Pancreas (tissue), 10 donors: ENCODE measurements around the gene MXI1. TPM values are rescaled to one million over a fixed set of nuclear protein-coding genes. Genes with fewer than 3 reads are reported as not detected.

Experiments used
- ATAC-seq, 4 donors: fragments of 200-7000 bp; cut with Tn5 transposase; one replicate each; pipeline versions ENCODE4 v1.8.0 to v1.9.1; 2020; ENCODE audit warnings: mild to moderate bottlenecking in 4 of 4, moderate library complexity in 4 of 4
- DNase-seq, 6 donors: peaks; one replicate each; pipeline ENCODE4 v3.0.0-alpha.2; 2020
- FAIRE-seq: peaks from 2 replicates; lab custom pipeline; 2012; peaks lifted over from hg19 to GRCh38; lab: Jason Lieb, UNC
- H3K27ac ChIP-seq, 4 donors: fragments of 200-600 bp; sonication (generic); 1 replicate in 3 of 4; 2 replicates in 1 of 4; pipeline versions ENCODE4 v1.5.0 to v1.8.0; 2020
- H3K27me3 ChIP-seq, 4 donors: fragments of 200-600 bp; one replicate each; pipeline ENCODE4 v1.8.0; 2021
- H3K36me3 ChIP-seq, 3 donors: fragments of 200-600 bp; sonication (generic) in 1 of 3; one replicate each; pipeline versions ENCODE4 v1.5.0 to v1.8.0; 2020 to 2021
- H3K4me1 ChIP-seq, 3 donors: fragments of 200-600 bp; one replicate each; pipeline ENCODE4 v1.8.0; 2021
- H3K4me3 ChIP-seq, 4 donors: fragments of 200-600 bp; sonication (generic) in 2 of 4; one replicate each; pipeline versions ENCODE4 v1.5.0 to v1.8.0; 2020 to 2021
- H3K9me3 ChIP-seq, 4 donors: fragments of 200-600 bp; one replicate each; pipeline ENCODE4 v1.8.0; 2021
- WGBS, 2 donors: extraction: QIAGEN DNeasy Blood & Tissue Kit; methylation state at CpG; one replicate each; pipeline ENCODE4 v1.1.7; 2013; 5-methylcytosine and 5-hydroxymethylcytosine counted together
- intact Hi-C, 3 donors: fragments of 100-400 bp; cut with DNase I; formaldehyde crosslinking; loops; one replicate each; pipeline versions ENCODE4 v1.11.1 to v1.14.2; 2022
- polyA plus RNA-seq, 2 donors: library from polyadenylated mRNA; stranded (reverse); fragments of 200-250 nt; gene quantifications; one replicate each; pipeline ENCODE4 v1.2.3, GENCODE V29; 2013
- total RNA-seq, 6 donors: library from RNA; stranded (reverse); fragmentation: NEBNext Ultra II Directional in 4 of 6; extraction: Animal tissue kit (Norgen Biotek cat#: 25700) in 4 of 6; gene quantifications; one replicate each; pipeline versions ENCODE4 v1.2.1 to v1.2.4, GENCODE V29; 2021 to 2023
- TF ChIP-seq, protein P1 (sequence below), 4 donors: fragments of 200-600 bp; sonication (generic) in 3 of 4; IDR thresholded peaks; one replicate each; pipeline versions ENCODE4 v1.5.0 to v1.8.0; 2021; ENCODE audit warnings: antibody characterized with exemption in 4 of 4
- donor health status: healthy with polysubstance abuse.
- donor health status: DM: no; HTN: no; CAD: no; lungs with moderate emphysema.
- donor health status: DM: no; HTN: no; CAD: no.
- donor health status: control.
- donor health status: control.
- donor health status: Bipolar disorder and iron deficiency.
- donor health status: DM: yes; HTN: yes; CAD: no.
- donor health status: DM: no; HTN: no; CAD: no.
- donor health status: DM: no; HTN: no; CAD: no.
- donor health status: DM: yes; HTN: yes; CAD: no.

Gene MXI1
- total and polyA plus RNA-seq, 8 donors: 8.2 to 30.5 (median 21.5) TPM

DNA sequence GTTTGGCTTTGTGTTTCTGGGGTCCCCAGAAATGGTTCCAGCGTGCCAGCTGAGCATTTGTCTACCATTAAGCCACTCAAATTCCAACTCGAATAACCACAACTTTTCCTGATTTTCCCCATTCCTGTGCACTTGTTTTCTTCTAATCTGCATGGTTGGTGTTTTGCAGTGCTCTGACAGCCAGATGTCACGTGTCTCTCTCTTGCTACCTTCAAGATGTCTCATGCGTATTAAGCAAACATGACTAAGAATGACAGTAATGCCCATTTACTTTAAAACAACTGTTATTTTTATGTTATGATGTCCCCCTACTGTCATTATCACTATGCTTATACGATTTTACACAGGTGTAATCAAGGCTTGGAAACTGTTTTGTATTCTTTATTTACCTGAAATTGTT, 35.2 kb upstream of the MXI1 start:
- WGBS, 2 donors: 69 to 75% methylated on average over 5 of the region's 5 CpGs
- TF ChIP-seq, protein P1, sequence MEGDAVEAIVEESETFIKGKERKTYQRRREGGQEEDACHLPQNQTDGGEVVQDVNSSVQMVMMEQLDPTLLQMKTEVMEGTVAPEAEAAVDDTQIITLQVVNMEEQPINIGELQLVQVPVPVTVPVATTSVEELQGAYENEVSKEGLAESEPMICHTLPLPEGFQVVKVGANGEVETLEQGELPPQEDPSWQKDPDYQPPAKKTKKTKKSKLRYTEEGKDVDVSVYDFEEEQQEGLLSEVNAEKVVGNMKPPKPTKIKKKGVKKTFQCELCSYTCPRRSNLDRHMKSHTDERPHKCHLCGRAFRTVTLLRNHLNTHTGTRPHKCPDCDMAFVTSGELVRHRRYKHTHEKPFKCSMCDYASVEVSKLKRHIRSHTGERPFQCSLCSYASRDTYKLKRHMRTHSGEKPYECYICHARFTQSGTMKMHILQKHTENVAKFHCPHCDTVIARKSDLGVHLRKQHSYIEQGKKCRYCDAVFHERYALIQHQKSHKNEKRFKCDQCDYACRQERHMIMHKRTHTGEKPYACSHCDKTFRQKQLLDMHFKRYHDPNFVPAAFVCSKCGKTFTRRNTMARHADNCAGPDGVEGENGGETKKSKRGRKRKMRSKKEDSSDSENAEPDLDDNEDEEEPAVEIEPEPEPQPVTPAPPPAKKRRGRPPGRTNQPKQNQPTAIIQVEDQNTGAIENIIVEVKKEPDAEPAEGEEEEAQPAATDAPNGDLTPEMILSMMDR (IDR thresholded peaks at IDR 0.05): no peak
- peaks cover 0 to 5% (median 0%) of the 10 kb centered on the region in 4 donors for H3K27me3 ChIP-seq
- DNase-seq: no peak
- H3K27ac ChIP-seq: no peak overlapping the region
- intact Hi-C loops: no loop called here
- no peak for ATAC-seq
- H3K36me3 ChIP-seq: no peaks in the 10 kb centered on the region
- FAIRE-seq: no peak
- H3K4me3 ChIP-seq: no peak overlapping the region
- no peaks in the 10 kb centered on the region for H3K9me3 ChIP-seq
- no peaks in the 10 kb centered on the region for H3K4me1 ChIP-seq

DNA sequence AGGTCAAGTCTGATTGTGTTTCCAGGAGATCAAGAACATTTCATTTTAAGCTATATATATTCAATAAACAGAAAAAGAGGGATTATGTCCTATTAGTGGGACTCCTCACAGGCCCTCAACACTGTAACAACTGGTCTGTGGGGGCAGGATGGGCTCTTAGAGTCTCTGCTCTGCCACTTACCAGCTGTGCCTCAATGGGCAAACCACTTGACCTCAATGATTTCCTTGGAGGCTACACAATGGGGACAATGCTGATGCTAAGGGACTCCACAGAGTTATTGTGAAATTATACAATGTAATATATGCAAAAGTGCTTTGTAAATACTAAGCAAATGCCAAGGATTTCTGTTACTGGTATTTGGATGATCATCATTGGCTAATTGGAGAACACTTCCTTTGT, 33.2 kb upstream of the MXI1 start:
- H3K27ac ChIP-seq: no peak overlapping the region
- intact Hi-C loops: no loop called here
- no peaks in the 10 kb centered on the region for H3K4me1 ChIP-seq
- DNase-seq: no peak
- no peaks in the 10 kb centered on the region for H3K27me3 ChIP-seq
- no peak for ATAC-seq
- TF ChIP-seq, protein P1 (IDR thresholded peaks at IDR 0.05): no peak
- H3K9me3 ChIP-seq: no peaks in the 10 kb centered on the region
- no peak overlapping the region for H3K4me3 ChIP-seq
- no peak for FAIRE-seq
- no peaks in the 10 kb centered on the region for H3K36me3 ChIP-seq

DNA sequence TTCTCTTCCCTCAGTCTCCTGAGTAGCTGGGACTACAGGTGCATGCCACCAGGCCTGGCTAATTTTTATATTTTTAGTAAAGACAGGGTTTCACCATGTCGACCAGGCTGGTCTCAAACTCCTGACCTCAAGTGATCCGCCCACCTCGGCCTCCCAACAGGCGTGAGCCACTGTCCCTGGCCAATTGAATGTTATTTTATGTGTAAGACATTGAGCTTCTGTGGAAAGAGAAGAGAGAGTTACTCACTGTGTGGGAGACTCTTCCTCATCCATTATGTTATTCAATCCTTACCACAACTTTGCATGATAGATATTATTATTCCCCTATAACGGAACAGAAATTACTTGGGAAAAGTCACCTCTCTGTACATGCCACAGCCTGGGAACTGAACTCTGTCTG, 32.6 kb upstream of the MXI1 start:
- FAIRE-seq: no peak
- TF ChIP-seq, protein P1 (IDR thresholded peaks at IDR 0.05): no peak
- no peak for ATAC-seq
- H3K27me3 ChIP-seq: no peaks in the 10 kb centered on the region
- no peaks in the 10 kb centered on the region for H3K4me1 ChIP-seq
- no peaks in the 10 kb centered on the region for H3K9me3 ChIP-seq
- no peaks in the 10 kb centered on the region for H3K36me3 ChIP-seq
- DNase-seq: no peak
- H3K4me3 ChIP-seq: no peak overlapping the region
- no peak overlapping the region for H3K27ac ChIP-seq
- intact Hi-C loops: no loop called here
- 90 to 96% methylated on average over 5 of the region's 5 CpGs for WGBS, 2 donors

DNA sequence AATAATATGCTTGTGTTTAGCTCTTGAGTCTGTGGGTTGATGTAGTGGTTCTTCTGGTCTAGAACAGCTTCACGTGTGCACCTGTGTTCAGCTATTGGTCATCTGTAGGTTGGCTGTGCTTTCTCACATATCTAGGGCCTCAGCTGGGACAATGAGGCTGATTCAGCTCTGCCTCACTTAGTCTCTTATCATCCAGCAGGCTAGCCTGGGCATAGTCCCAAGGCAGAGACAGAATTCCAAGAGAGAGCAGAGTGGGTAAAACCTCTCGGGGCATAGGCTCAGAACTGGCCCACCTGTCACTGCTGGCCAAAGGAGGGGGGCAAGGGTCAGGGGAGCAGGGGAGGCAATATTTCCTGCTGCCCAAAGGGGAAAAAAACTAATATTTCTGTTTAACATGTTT, 32.0 kb upstream of the MXI1 start:
- ATAC-seq: peak in 2 of 4 donors; percentile 19 to 74
- Histone ChIP-seq H3K4me1 (no peaks in the 10 kb centered on the region), H3K4me3 (no peak overlapping the region), H3K36me3 (no peaks in the 10 kb centered on the region), H3K9me3 (no peaks in the 10 kb centered on the region), H3K27ac (no peak overlapping the region), H3K27me3 (no peaks in the 10 kb centered on the region)
- WGBS, 2 donors: 29 to 32% methylated on average over 2 of the region's 2 CpGs
- FAIRE-seq: no peak
- DNase-seq: no peak
- intact Hi-C loops: no loop called here
- TF ChIP-seq, protein P1 (IDR thresholded peaks at IDR 0.05): no peak

DNA sequence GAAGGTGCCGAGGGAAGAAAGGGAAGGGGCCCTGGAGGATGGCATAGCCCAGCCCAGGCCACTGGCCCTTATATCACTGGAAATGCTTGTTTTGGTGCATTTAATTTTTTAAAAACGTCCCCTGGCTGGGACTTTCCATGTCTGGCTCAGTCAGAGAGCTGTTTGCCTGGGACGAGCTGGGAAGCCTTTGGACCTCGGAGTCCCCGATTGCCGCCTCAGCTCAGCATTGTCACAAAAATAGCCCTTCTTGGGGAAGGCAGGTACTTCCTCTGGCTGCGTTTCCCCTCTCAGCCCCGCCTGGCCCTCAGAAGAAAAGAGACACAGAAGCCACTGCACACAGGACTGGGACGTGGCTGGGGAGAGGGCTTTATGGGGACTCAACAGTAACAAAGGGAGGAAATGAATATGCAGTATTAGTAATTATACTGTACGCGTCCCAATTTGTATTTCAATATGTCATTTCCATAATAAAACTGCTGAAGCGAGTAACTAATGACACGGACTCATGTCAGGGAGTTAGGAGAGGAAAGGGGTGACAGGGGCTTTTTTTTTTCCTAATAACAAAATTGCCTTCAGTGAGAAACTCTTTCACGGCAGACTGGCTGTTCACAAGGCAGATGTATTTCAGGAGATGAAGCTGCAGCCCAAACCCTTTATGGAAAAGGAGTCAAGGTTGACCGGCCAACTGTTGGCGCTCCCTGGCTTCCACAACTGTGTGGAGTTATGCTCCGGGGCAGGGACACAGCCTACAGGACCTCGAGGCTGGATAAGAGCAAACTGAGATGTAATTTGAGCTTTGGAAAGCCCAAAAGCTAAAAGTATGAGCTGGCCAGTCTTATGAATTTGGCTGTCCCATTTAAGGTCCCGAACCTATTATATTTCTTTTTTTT, 31.0 kb upstream of the MXI1 start:
- DNase-seq: no peak
- ATAC-seq: no peak
- H3K36me3 ChIP-seq: no peaks in the 10 kb centered on the region
- TF ChIP-seq, protein P1 (IDR thresholded peaks at IDR 0.05): no peak
- no peaks in the 10 kb centered on the region for H3K9me3 ChIP-seq
- no peaks in the 10 kb centered on the region for H3K4me1 ChIP-seq
- no peak for FAIRE-seq
- no peak overlapping the region for H3K27ac ChIP-seq
- WGBS, 2 donors: 73 to 75% methylated on average over 19 of the region's 19 CpGs
- intact Hi-C loops: no loop called here
- no peak overlapping the region for H3K4me3 ChIP-seq
- H3K27me3 ChIP-seq: no peaks in the 10 kb centered on the region
